HUDEP-2 (cell line): ENCODE measurements around the gene HLCS.

Source experiments
- DNase-seq, 76 experiments: peaks; one replicate each; lab custom pipeline; 2025; ENCODE audit not compliant: unreplicated experiment in 76 of 76; lab: John Stamatoyannopoulos, UW

HLCS gene

GRCh38 chr21:36732761-36733160, 233.7 kb downstream of the HLCS start:
- DNase-seq = no peak

- DNase-seq = no peak
These were observed 234.3 kb downstream of the HLCS start for GRCh38 chr21:36732217-36732616.

- DNase-seq = no peak
These were observed 235.9 kb downstream of the HLCS start for GRCh38 chr21:36730291-36731281.

- no peak for DNase-seq
These were observed 237.0 kb downstream of the HLCS start for GRCh38 chr21:36729310-36729970.

GRCh38 chr21:36728371-36729111, 237.9 kb downstream of the HLCS start:
- no peak for DNase-seq

- DNase-seq = no peak
These were observed 238.6 kb downstream of the HLCS start for GRCh38 chr21:36727866-36728265.

- DNase-seq = no peak
These were observed 240.6 kb downstream of the HLCS start for GRCh38 chr21:36725793-36726386.

GRCh38 chr21:36724660-36725059, 241.8 kb downstream of the HLCS start:
- DNase-seq = no peak

- DNase-seq = no peak
These were observed 243.0 kb downstream of the HLCS start for GRCh38 chr21:36723371-36723881.

GRCh38 chr21:36722370-36723368, 243.8 kb downstream of the HLCS start:
- no peak for DNase-seq

GRCh38 chr21:36721817-36722216, 244.7 kb downstream of the HLCS start:
- no peak for DNase-seq

- no peak for DNase-seq
These were observed 246.9 kb downstream of the HLCS start for GRCh38 chr21:36719614-36720013.

GRCh38 chr21:36718951-36719501, 247.4 kb downstream of the HLCS start:
- DNase-seq = peak in 71 of 76 experiments; percentile 14 to 85 (median 62)

- no peak for DNase-seq
These were observed 248.5 kb downstream of the HLCS start for GRCh38 chr21:36717976-36718375.

- DNase-seq = no peak
These were observed 249.6 kb downstream of the HLCS start for GRCh38 chr21:36716836-36717235.

- no peak for DNase-seq
These were observed 250.1 kb downstream of the HLCS start for GRCh38 chr21:36716387-36716786.

GRCh38 chr21:36713746-36714145, 252.7 kb downstream of the HLCS start:
- no peak for DNase-seq

GRCh38 chr21:36710729-36711048, 255.8 kb downstream of the HLCS start:
- peak in 4 of 76 experiments; percentile 22 to 36 (median 26) for DNase-seq
